Breast epithelium (tissue), 4 donors: ENCODE measurements around the gene GPR6. TPM values are rescaled to one million over a fixed set of nuclear protein-coding genes. Genes with fewer than 3 reads are reported as not detected.

Experiments
- DNase-seq, 2 donors: peaks; one replicate each; pipeline ENCODE4 v3.0.0-alpha.2; 2019; ENCODE audit warnings: low spot score in 2 of 2
- H3K27ac ChIP-seq, 2 donors: fragments of 200-600 bp; sonication (generic) in 1 of 2; one replicate each; pipeline ENCODE4 v1.5.1; 2016 to 2019; ENCODE audit warnings: mild to moderate bottlenecking in 1 of 2
- H3K27me3 ChIP-seq, 2 donors: fragments of 200-600 bp; sonication (generic) in 1 of 2; one replicate each; pipeline versions ENCODE4 v1.5.1 to v1.6.0; 2017 to 2019; ENCODE audit warnings: control low read depth in 1 of 2, mild to moderate bottlenecking in 1 of 2
- H3K36me3 ChIP-seq: fragments of 200-600 bp; one replicate; pipeline ENCODE4 v1.5.1; 2019
- H3K4me1 ChIP-seq, 2 donors: fragments of 200-600 bp; sonication (generic); one replicate each; pipeline ENCODE4 v1.5.1; 2016 to 2019; ENCODE audit warnings: control low read depth in 1 of 2
- H3K4me3 ChIP-seq, 3 donors: fragments of 200-600 bp; sonication (generic); 1 replicate in 2 of 3; 2 replicates in 1 of 3; pipeline ENCODE4 v1.5.1; 2016 to 2019; ENCODE audit warnings: mild to moderate bottlenecking in 3 of 3, moderate library complexity in 2 of 3
- H3K9me3 ChIP-seq, 2 donors: fragments of 200-600 bp; sonication (generic) in 1 of 2; one replicate each; pipeline ENCODE4 v1.5.1; 2016 to 2019; ENCODE audit warnings: control low read depth in 1 of 2
- POLR2A ChIP-seq: fragments of 450-650 bp; IDR thresholded peaks from one replicate; pipeline ENCODE4 v1.6.1; 2016; ENCODE audit warnings: antibody characterized with exemption, mild to moderate bottlenecking, moderate library complexity
- POLR2AphosphoS5 ChIP-seq, 3 donors: sonication (generic); formaldehyde crosslinking; IDR thresholded peaks; one replicate each; pipeline ENCODE4 v1.6.1; 2017; ENCODE audit warnings: antibody characterized with exemption in 3 of 3
- intact Hi-C: fragments of 100-400 bp; cut with DNase I; formaldehyde crosslinking; loops from one replicate; pipeline ENCODE4 v1.15.1; 2023; ENCODE audit warnings: low total_unique reads
- total RNA-seq, 3 donors: library from RNA; depleted of rRNA; stranded (reverse); fragments of >200 nt; gene quantifications; one replicate each; pipeline ENCODE4 v1.1.0, GENCODE V29; 2016
- TF ChIP-seq, protein P1 (sequence below), 3 donors: fragments of 450-650 bp; IDR thresholded peaks; one replicate each; pipeline ENCODE4 v1.5.1; 2016 to 2017; ENCODE audit warnings: antibody characterized with exemption in 3 of 3, mild to moderate bottlenecking in 3 of 3, moderate library complexity in 3 of 3

GPR6 gene, protein sequence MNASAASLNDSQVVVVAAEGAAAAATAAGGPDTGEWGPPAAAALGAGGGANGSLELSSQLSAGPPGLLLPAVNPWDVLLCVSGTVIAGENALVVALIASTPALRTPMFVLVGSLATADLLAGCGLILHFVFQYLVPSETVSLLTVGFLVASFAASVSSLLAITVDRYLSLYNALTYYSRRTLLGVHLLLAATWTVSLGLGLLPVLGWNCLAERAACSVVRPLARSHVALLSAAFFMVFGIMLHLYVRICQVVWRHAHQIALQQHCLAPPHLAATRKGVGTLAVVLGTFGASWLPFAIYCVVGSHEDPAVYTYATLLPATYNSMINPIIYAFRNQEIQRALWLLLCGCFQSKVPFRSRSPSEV
- under 1 TPM in 1 of 3 donors, not detected in 2; 0.15 TPM for total RNA-seq

DNA sequence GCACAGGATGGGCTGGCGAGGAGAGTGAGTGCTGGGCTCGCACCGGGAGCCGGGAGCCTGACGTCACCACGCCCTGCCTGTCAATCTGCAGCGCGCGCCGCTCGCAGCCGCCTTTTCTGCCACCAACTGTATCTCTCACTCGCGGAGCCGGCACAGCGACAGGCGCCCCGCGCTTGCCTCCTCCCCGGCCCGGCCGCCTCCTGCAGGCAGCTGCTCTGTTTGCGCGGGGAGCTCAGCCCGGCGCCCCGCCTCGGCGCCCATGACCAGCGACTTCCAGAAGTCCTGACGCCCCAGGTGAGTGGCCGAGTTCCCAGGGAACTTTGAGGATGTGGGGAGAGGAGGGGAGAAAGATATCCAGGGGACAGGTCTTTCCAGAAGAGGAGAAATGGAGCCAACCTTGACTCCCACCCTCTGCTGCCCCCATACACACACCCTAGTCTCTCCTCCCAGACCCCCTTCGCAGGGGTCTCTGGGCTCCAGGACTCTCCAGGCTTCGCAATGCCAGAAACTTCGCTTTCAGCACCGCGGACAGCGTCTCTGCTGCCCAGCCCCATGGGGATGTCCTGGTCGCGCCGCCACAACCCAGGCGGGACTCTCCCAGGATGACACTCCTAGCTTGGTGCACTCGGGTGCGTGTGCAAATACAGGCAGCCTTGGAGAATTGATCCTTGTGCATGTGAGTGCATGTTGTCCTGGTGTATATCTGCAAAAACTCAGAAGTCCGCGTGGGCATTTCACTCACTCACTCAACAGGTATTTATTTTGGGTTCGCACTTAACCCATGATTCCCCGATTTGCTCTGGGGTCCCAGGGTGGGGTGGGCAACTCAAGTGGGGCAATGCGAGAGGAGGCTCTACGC, at the start of gene GPR6:
Gene GPR6, plus strand, starts transcription at position 138 of the 859 bp plus-strand sequence. CDS start 802 bp downstream, outside the sequence.
- DNase-seq: peak in 1 of 2 donors; percentile 76
- peaks cover 7 to 50% of the 10 kb centered on the region in 2 donors for H3K27me3 ChIP-seq
- no peaks in the 10 kb centered on the region for H3K9me3 ChIP-seq
- intact Hi-C loops: no loop called here
- no peak within 1 kb of the TSS for H3K27ac ChIP-seq
- H3K4me1 ChIP-seq: no peaks in the 10 kb centered on the region
- peak within 1 kb of the TSS in 1 of 3 donors; percentile 25 for H3K4me3 ChIP-seq
- H3K36me3 ChIP-seq: no peaks in the 10 kb centered on the region
- TF ChIP-seq, protein P1, sequence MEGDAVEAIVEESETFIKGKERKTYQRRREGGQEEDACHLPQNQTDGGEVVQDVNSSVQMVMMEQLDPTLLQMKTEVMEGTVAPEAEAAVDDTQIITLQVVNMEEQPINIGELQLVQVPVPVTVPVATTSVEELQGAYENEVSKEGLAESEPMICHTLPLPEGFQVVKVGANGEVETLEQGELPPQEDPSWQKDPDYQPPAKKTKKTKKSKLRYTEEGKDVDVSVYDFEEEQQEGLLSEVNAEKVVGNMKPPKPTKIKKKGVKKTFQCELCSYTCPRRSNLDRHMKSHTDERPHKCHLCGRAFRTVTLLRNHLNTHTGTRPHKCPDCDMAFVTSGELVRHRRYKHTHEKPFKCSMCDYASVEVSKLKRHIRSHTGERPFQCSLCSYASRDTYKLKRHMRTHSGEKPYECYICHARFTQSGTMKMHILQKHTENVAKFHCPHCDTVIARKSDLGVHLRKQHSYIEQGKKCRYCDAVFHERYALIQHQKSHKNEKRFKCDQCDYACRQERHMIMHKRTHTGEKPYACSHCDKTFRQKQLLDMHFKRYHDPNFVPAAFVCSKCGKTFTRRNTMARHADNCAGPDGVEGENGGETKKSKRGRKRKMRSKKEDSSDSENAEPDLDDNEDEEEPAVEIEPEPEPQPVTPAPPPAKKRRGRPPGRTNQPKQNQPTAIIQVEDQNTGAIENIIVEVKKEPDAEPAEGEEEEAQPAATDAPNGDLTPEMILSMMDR (IDR thresholded peaks at IDR 0.05): no peak
- no peak for TF ChIP-seq POLR2A
- no peak for TF ChIP-seq POLR2AphosphoS5 (IDR thresholded peaks at IDR 0.05)

DNA sequence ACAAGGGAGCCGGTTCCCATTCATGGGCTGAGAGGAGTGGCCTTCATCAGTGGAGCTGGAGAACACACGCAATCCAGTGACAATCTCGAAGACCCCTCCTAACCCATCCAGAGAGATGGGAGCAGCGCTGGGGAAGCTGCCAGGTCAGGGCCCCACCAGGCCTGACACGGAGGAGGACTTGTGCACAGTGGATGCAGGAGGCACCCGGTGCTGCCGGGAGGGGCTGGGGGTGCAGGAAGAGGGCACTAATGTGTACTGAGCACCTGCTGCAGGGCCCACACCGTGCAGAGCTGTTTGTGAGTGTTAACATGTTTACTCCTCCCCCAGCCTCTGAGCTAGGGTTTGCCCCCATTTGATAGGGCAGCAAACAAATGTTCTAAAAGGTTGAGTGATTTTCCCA, 43.8 kb upstream of the GPR6 start:
- no peak overlapping the region for H3K4me3 ChIP-seq

DNA sequence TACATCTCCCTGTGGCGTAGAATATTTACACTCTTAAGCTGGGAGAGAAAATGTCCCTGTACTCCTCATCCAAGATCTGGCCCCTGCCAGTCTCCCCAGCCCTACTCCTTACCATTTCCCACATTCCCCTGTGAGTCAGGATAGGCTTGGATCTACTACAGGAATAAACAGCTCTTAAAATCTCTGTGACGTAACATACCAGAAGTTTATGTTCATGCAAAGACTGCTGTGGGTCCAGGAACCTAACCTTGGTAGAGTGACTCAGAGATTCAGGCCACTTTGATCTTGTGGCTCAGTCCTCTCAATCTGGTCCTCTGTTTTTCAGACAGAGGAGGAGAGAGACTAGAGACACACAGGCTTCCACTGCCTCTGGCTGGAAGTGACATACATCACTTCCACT, 38.5 kb upstream of the GPR6 start:
- no peak overlapping the region for H3K4me3 ChIP-seq
- no peak overlapping the region for H3K27ac ChIP-seq
- no peaks in the 10 kb centered on the region for H3K9me3 ChIP-seq
- TF ChIP-seq POLR2A: no peak
- no peak for TF ChIP-seq POLR2AphosphoS5 (IDR thresholded peaks at IDR 0.05)
- TF ChIP-seq, protein P1 (IDR thresholded peaks at IDR 0.05): no peak
- no peaks in the 10 kb centered on the region for H3K27me3 ChIP-seq
- no peaks in the 10 kb centered on the region for H3K36me3 ChIP-seq
- no peak for DNase-seq
- intact Hi-C loops: no loop called here
- no peaks in the 10 kb centered on the region for H3K4me1 ChIP-seq

More for the DNA sequence above, 43.8 kb upstream of the GPR6 start:
- no peaks in the 10 kb centered on the region for H3K4me1 ChIP-seq
- no peak overlapping the region for H3K27ac ChIP-seq
- no peaks in the 10 kb centered on the region for H3K36me3 ChIP-seq
- intact Hi-C loops: no loop called here
- H3K27me3 ChIP-seq: no peaks in the 10 kb centered on the region
- no peak for DNase-seq
- TF ChIP-seq POLR2A (no peak), POLR2AphosphoS5 (IDR thresholded peaks at IDR 0.05) (no peak)
- TF ChIP-seq, protein P1 (IDR thresholded peaks at IDR 0.05): no peak
- no peaks in the 10 kb centered on the region for H3K9me3 ChIP-seq

DNA sequence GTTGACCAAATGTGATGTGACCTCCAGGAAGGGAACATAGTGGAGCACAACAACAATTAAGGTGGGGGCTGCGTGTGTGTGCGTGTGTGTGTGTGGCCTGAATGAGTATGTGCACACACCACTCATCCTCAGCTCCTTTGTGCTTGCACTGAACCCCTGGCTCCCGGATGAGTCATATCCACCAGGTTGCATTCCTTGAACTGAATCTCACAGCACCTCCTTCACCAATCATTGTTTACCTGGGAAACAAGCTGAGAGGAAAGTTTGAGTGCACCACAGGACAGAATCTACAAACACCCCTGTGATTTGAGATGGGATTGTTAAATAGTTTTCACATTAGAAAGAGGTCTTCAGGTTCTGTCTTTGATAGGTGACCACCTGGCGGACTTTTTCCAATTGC, 33.7 kb upstream of the GPR6 start:
- Histone ChIP-seq H3K4me3 (no peak overlapping the region), H3K36me3 (no peaks in the 10 kb centered on the region), H3K4me1 (no peaks in the 10 kb centered on the region), H3K27ac (no peak overlapping the region), H3K9me3 (no peaks in the 10 kb centered on the region), H3K27me3 (peaks cover 0 to 4% of the 10 kb centered on the region in 2 donors)
- no peak for DNase-seq
- TF ChIP-seq POLR2A (no peak), POLR2AphosphoS5 (IDR thresholded peaks at IDR 0.05) (no peak)
- TF ChIP-seq, protein P1 (IDR thresholded peaks at IDR 0.05): no peak
- intact Hi-C loops: no loop called here

DNA sequence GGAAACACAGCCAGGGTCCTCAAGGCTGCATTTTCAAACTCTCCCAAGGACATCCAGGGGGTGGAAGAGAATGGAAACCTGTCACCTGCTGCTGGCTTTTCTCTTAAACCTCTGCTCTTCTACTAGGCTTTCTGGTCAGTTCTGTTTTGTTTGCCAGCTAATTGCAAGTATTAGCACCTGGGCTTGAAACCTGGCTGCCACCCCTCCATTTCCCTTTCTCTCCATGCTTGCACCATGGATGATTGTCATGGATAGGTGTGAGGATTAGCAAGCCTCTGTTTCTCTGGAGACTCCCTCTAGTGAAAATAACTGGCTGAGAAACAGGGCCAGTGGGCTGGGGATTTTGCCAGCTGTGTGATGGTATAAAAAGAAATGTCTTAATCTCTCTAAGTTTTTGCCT, 33.0 kb upstream of the GPR6 start:
- intact Hi-C loops: no loop called here
- H3K27me3 ChIP-seq: peaks cover 0 to 4% of the 10 kb centered on the region in 2 donors
- no peak for DNase-seq
- no peak for TF ChIP-seq POLR2AphosphoS5 (IDR thresholded peaks at IDR 0.05)
- no peak for TF ChIP-seq POLR2A
- TF ChIP-seq, protein P1 (IDR thresholded peaks at IDR 0.05): no peak
- no peak overlapping the region for H3K4me3 ChIP-seq
- no peaks in the 10 kb centered on the region for H3K36me3 ChIP-seq
- no peaks in the 10 kb centered on the region for H3K9me3 ChIP-seq
- H3K27ac ChIP-seq: no peak overlapping the region
- no peaks in the 10 kb centered on the region for H3K4me1 ChIP-seq
